ENCODE data around the gene DNAH2. TPM values are rescaled to one million over a fixed set of nuclear protein-coding genes. Genes with fewer than 3 reads are reported as not detected.

DNAH2 gene
- total RNA-seq, 4 donors from 2014 or later, result 0.08 to 0.31 TPM; not detected in 2

GRCh38 chr17:7867881-7868329 is 150.4 kb downstream of the DNAH2 start:
- Histone ChIP-seq H3K4me3 (no peak overlapping the region), H3K9me3 (no peaks in the 10 kb centered on the region), H3K36me3 (no peaks in the 10 kb centered on the region), H3K4me1 (peaks cover 0 to 3% (median 0%) of the 10 kb centered on the region in 3 donors), H3K27ac (no peak overlapping the region), H3K27me3 (no peaks in the 10 kb centered on the region)
- ATAC-seq, result no peak
- 69 to 71% methylated on average over 3 to 5 of the region's 5 CpGs for WGBS, 2 donors (ENCODE audit: low coverage in 1 of 2)
- TF ChIP-seq POLR2AphosphoS5 (IDR thresholded peaks at IDR 0.05), result no peak

DNA sequence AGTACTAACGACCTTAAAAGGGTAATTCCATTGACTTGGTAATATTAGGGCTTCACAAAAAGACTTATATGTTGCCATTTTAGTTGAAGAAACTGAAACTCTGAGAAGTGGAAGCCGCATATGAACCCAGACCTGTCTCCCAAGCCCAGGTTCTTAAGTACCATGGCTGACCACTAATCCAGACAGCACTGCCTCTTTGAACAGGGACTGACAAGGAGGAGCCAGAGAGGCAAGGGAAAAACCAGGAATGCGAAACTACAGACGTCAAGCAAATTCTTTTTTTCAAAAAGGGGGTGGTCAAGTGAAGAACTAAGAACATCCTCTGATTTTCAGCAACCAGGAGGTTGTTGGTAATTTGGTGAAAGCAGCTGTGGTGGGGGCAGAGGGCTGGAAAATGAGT is 155.5 kb downstream of the DNAH2 start:
- Histone ChIP-seq H3K36me3 (no peaks in the 10 kb centered on the region), H3K9me3 (no peaks in the 10 kb centered on the region), H3K27me3 (no peaks in the 10 kb centered on the region), H3K27ac (no peak overlapping the region), H3K4me3 (no peak overlapping the region), H3K4me1 (no peaks in the 10 kb centered on the region)
- 61 to 72% methylated on average over 3 to 4 of the region's 4 CpGs for WGBS, 2 donors (ENCODE audit: low coverage in 1 of 2)
- no peak for ATAC-seq
- no peak for TF ChIP-seq CTCF (IDR thresholded peaks at IDR 0.05)
- no peak for TF ChIP-seq POLR2A (IDR thresholded peaks at IDR 0.05)
- no peak for TF ChIP-seq POLR2AphosphoS5 (IDR thresholded peaks at IDR 0.05)
- no peak for TF ChIP-seq EP300 (IDR thresholded peaks at IDR 0.05)

- Histone ChIP-seq H3K27me3 (no peaks in the 10 kb centered on the region), H3K4me3 (no peak overlapping the region), H3K4me1 (no peaks in the 10 kb centered on the region), H3K9me3 (no peaks in the 10 kb centered on the region), H3K27ac (no peak overlapping the region), H3K36me3 (peaks cover 0 to 13% of the 10 kb centered on the region in 2 donors)
- TF ChIP-seq POLR2AphosphoS5 (IDR thresholded peaks at IDR 0.05), result no peak
- TF ChIP-seq CTCF (IDR thresholded peaks at IDR 0.05), result no peak
- TF ChIP-seq EP300 (IDR thresholded peaks at IDR 0.05), result no peak
- no peak for TF ChIP-seq POLR2A (IDR thresholded peaks at IDR 0.05)
- 77 to 86% methylated on average over 2 of the region's 2 CpGs for WGBS, 2 donors (ENCODE audit: low coverage in 1 of 2)
- ATAC-seq, result no peak
These were observed 158.3 kb downstream of the DNAH2 start for GRCh38 chr17:7875804-7876370.

- TF ChIP-seq CTCF (IDR thresholded peaks at IDR 0.05) (no peak), EP300 (IDR thresholded peaks at IDR 0.05) (no peak), POLR2A (IDR thresholded peaks at IDR 0.05) (no peak), POLR2AphosphoS5 (IDR thresholded peaks at IDR 0.05) (no peak)
- 94 to 100% methylated on average over 2 to 7 of the region's 7 CpGs for WGBS, 2 donors (ENCODE audit: low coverage in 1 of 2)
- H3K36me3 ChIP-seq, result peaks cover 0 to 16% of the 10 kb centered on the region in 2 donors
- no peak overlapping the region for H3K4me3 ChIP-seq
- no peak overlapping the region for H3K27ac ChIP-seq
- H3K9me3 ChIP-seq, result no peaks in the 10 kb centered on the region
- peaks cover 0 to 22% (median 9%) of the 10 kb centered on the region in 3 donors for H3K4me1 ChIP-seq
- H3K27me3 ChIP-seq, result no peaks in the 10 kb centered on the region
- no peak for ATAC-seq
These were observed 160.7 kb downstream of the DNAH2 start for GRCh38 chr17:7878234-7878633.

GRCh38 chr17:7880076-7880868 is 162.7 kb downstream of the DNAH2 start:
- 72 to 100% methylated on average over 1 to 2 of the region's 3 CpGs for WGBS, 2 donors (ENCODE audit: low coverage in 1 of 2)
- Histone ChIP-seq H3K36me3 (peaks cover 0 to 16% of the 10 kb centered on the region in 2 donors), H3K27ac (no peak overlapping the region)

More at GRCh38 chr17:7880076-7880868, 162.7 kb downstream of the DNAH2 start:
- H3K4me1 ChIP-seq, result peaks cover 0 to 36% (median 9%) of the 10 kb centered on the region in 3 donors
- TF ChIP-seq EP300 (IDR thresholded peaks at IDR 0.05) (no peak), POLR2A (IDR thresholded peaks at IDR 0.05) (no peak), CTCF (IDR thresholded peaks at IDR 0.05) (no peak), POLR2AphosphoS5 (IDR thresholded peaks at IDR 0.05) (no peak)
- no peak for ATAC-seq
- H3K4me3 ChIP-seq, result no peak overlapping the region
- H3K9me3 ChIP-seq, result no peaks in the 10 kb centered on the region
- no peaks in the 10 kb centered on the region for H3K27me3 ChIP-seq
